SU-DHL-6 (cell line): Measurements from ENCODE around the gene PSMD14.

Source experiments
- H2AFZ ChIP-seq: fragments of 200-600 bp; sonication (generic); 2 replicates; pipeline ENCODE4 v1.6.1; 2014; ENCODE audit warnings: low read depth, mild to moderate bottlenecking, moderate library complexity, mixed read lengths, antibody characterized with exemption, low read length; ENCODE audit not compliant: severe bottlenecking
- H3F3A ChIP-seq: fragments of 200-600 bp; shearing (Covaris generic); 2 replicates; pipeline ENCODE4 v1.6.0; 2016; ENCODE audit warnings: antibody characterized with exemption, mild to moderate bottlenecking; ENCODE audit not compliant: insufficient read depth
- H3K27ac ChIP-seq: fragments of 200-600 bp; sonication (generic); 2 replicates; pipeline ENCODE4 v1.5.1; 2016; ENCODE audit warnings: low read depth, mild to moderate bottlenecking, low read length, moderate library complexity, mixed read lengths
- H3K27me3 ChIP-seq: fragments of 200-600 bp; sonication (generic), shearing (Covaris generic); 2 replicates; pipeline ENCODE4 v1.6.0; 2014; ENCODE audit warnings: mild to moderate bottlenecking, low read length
- H3K36me3 ChIP-seq: fragments of 200-600 bp; sonication (generic); 2 replicates; pipeline ENCODE4 v1.6.1; 2014; ENCODE audit warnings: mild to moderate bottlenecking, low read length, mixed read lengths
- H3K4me2 ChIP-seq: fragments of 300-600, 200-600 bp; shearing (Covaris generic), sonication (generic); 2 replicates; pipeline ENCODE4 v1.6.0; 2014; ENCODE audit warnings: low read length, low read depth, mild to moderate bottlenecking; ENCODE audit not compliant: poor library complexity, severe bottlenecking
- H3K4me3 ChIP-seq: fragments of 200-600 bp; sonication (generic); 2 replicates; pipeline ENCODE4 v1.5.1; 2014; ENCODE audit warnings: antibody characterized with exemption, low read length, mild to moderate bottlenecking, mixed read lengths; ENCODE audit not compliant: insufficient read depth, poor library complexity, severe bottlenecking
- H3K79me2 ChIP-seq: fragments of 200-600 bp; sonication (generic); 2 replicates; pipeline ENCODE4 v1.6.1; 2014; ENCODE audit warnings: mild to moderate bottlenecking, low read length, moderate library complexity; ENCODE audit not compliant: insufficient read depth
- H3K9ac ChIP-seq: fragments of 200-600 bp; sonication (generic); 2 replicates; pipeline ENCODE4 v1.7.0; 2014; ENCODE audit warnings: mild to moderate bottlenecking, low read length
- H3K9me2 ChIP-seq: fragments of 200-600 bp; sonication (generic); replicated peaks from 2 replicates; pipeline ENCODE4 v1.6.1; 2014; ENCODE audit warnings: low read length; ENCODE audit not compliant: insufficient read depth
- H3K9me3 ChIP-seq: fragments of 200-600 bp; sonication (generic); 2 replicates; pipeline ENCODE4 v1.6.1; 2014; ENCODE audit warnings: low read length, mixed read lengths; ENCODE audit not compliant: insufficient read depth
- H4K20me1 ChIP-seq: fragments of 200-600 bp; sonication (generic); 2 replicates; pipeline ENCODE4 v1.6.1; 2014; ENCODE audit warnings: low read depth, mild to moderate bottlenecking, antibody characterized with exemption, low read length, moderate library complexity, mixed read lengths
- CTCF ChIP-seq: fragments of 200-600 bp; sonication (generic); IDR thresholded peaks from one replicate; pipeline ENCODE4 v1.5.1; 2017; ENCODE audit warnings: antibody characterized with exemption, mild to moderate bottlenecking, low read length, moderate library complexity; ENCODE audit not compliant: insufficient read depth, poor library complexity, severe bottlenecking
- EZH2phosphoT487 ChIP-seq: fragments of 200-600 bp; sonication (generic), shearing (Covaris generic); conservative IDR thresholded peaks from 2 replicates; pipeline ENCODE4 v1.6.1; 2018; ENCODE audit warnings: mild to moderate bottlenecking, antibody characterized with exemption, low read length, moderate library complexity, mixed read lengths

PSMD14 gene

GRCh38 chr2:161422816-161423403, 114.7 kb downstream of the PSMD14 start:
- Histone ChIP-seq H4K20me1 (no peaks in the 10 kb centered on the region), H3K27ac (no peak overlapping the region), H3K27me3 (no peaks in the 10 kb centered on the region), H3K4me2 (no peak overlapping the region), H2AFZ (no peak overlapping the region), H3K36me3 (no peaks in the 10 kb centered on the region), H3K9me3 (no peaks in the 10 kb centered on the region), H3K9me2 (no peaks in the 10 kb centered on the region), H3F3A (no peaks in the 10 kb centered on the region), H3K9ac (no peak overlapping the region), H3K4me3 (no peak overlapping the region), H3K79me2 (no peaks in the 10 kb centered on the region)
- no peak for TF ChIP-seq CTCF

- H3F3A ChIP-seq = no peaks in the 10 kb centered on the region
- H3K79me2 ChIP-seq = no peaks in the 10 kb centered on the region
- H3K4me3 ChIP-seq = no peak overlapping the region
- no peaks in the 10 kb centered on the region for H3K27me3 ChIP-seq
- H3K27ac ChIP-seq = no peak overlapping the region
- H3K4me2 ChIP-seq = no peak overlapping the region
- H3K9me3 ChIP-seq = no peaks in the 10 kb centered on the region
- H3K9me2 ChIP-seq = no peaks in the 10 kb centered on the region
- no peak overlapping the region for H2AFZ ChIP-seq
- no peaks in the 10 kb centered on the region for H4K20me1 ChIP-seq
- no peaks in the 10 kb centered on the region for H3K36me3 ChIP-seq
- TF ChIP-seq EZH2phosphoT487 (no peak), CTCF (no peak)
- H3K9ac ChIP-seq = no peak overlapping the region
Measured at GRCh38 chr2:161423421-161424393, 115.5 kb downstream of the PSMD14 start.

- no peaks in the 10 kb centered on the region for H4K20me1 ChIP-seq
- H3F3A ChIP-seq = no peaks in the 10 kb centered on the region
- H3K4me3 ChIP-seq = no peak overlapping the region
- no peaks in the 10 kb centered on the region for H3K9me3 ChIP-seq
- no peak overlapping the region for H3K27ac ChIP-seq
- H3K36me3 ChIP-seq = no peaks in the 10 kb centered on the region
- no peak overlapping the region for H2AFZ ChIP-seq
- H3K4me2 ChIP-seq = no peak overlapping the region
- H3K79me2 ChIP-seq = no peaks in the 10 kb centered on the region
- no peak overlapping the region for H3K9ac ChIP-seq
- no peak for TF ChIP-seq CTCF
- no peak for TF ChIP-seq EZH2phosphoT487
- H3K9me2 ChIP-seq = no peaks in the 10 kb centered on the region
- no peaks in the 10 kb centered on the region for H3K27me3 ChIP-seq
Measured at GRCh38 chr2:161424394-161424769, 116.2 kb downstream of the PSMD14 start.
